Measurements from ENCODE around the gene RING1.
A peak's percentile ranks its signal among the peaks of the same experiment; 100 is the strongest.

The RING1 gene

GRCh38 chr6:33192671-33193602 is 15.4 kb upstream of the RING1 start:
- no peak for DNase-seq (ENCODE audit: low read depth)

GRCh38 chr6:33193619-33194018 is 14.7 kb upstream of the RING1 start:
- no peak for DNase-seq (ENCODE audit: low read depth)

- no peak for DNase-seq (ENCODE audit: low read depth)
Observed at GRCh38 chr6:33194431-33194979, 13.8 kb upstream of the RING1 start.

GRCh38 chr6:33195304-33196165 is 12.8 kb upstream of the RING1 start:
- no peak for DNase-seq (ENCODE audit: low read depth)

GRCh38 chr6:33197431-33198048 is 10.8 kb upstream of the RING1 start:
- DNase-seq (ENCODE audit: low read depth), result no peak

- no peak for DNase-seq (ENCODE audit: low read depth)
Observed at GRCh38 chr6:33198159-33198852, 10.0 kb upstream of the RING1 start.

- no peak for DNase-seq (ENCODE audit: low read depth)
Observed at GRCh38 chr6:33198853-33199436, 9.4 kb upstream of the RING1 start.

- DNase-seq (ENCODE audit: low read depth), result peak; percentile 48
Observed at GRCh38 chr6:33199687-33200218, 8.5 kb upstream of the RING1 start.

- DNase-seq (ENCODE audit: low read depth), result peak; percentile 97
Observed at GRCh38 chr6:33200219-33201146, 7.8 kb upstream of the RING1 start, which contains the start of the genes RXRB and SLC39A7. RXRB (minus strand) TSS chr6:33200665; CDS start chr6:33200476, 189 bp downstream. SLC39A7 (plus strand) TSS chr6:33200867; CDS start chr6:33201246, 379 bp downstream.

- no peak for DNase-seq (ENCODE audit: low read depth)
Observed at GRCh38 chr6:33201147-33201545, 7.2 kb upstream of the RING1 start.

- no peak for DNase-seq (ENCODE audit: low read depth)
Observed at GRCh38 chr6:33201935-33202334, 6.4 kb upstream of the RING1 start.

- DNase-seq (ENCODE audit: low read depth), result no peak
Observed at GRCh38 chr6:33202799-33203198, 5.5 kb upstream of the RING1 start.

- DNase-seq (ENCODE audit: low read depth), result no peak
Observed at GRCh38 chr6:33203443-33204164, 4.7 kb upstream of the RING1 start.

- no peak for DNase-seq (ENCODE audit: low read depth)
Observed at GRCh38 chr6:33204165-33204414, 4.2 kb upstream of the RING1 start.

GRCh38 chr6:33204415-33205190 is 3.7 kb upstream of the RING1 start, which contains the start of gene HSD17B8:
HSD17B8 (plus strand) TSS chr6:33204655; CDS start chr6:33204669, 14 bp downstream.
- peak; percentile 90 for DNase-seq (ENCODE audit: low read depth)

GRCh38 chr6:33205191-33206026 is 2.9 kb upstream of the RING1 start:
- no peak for DNase-seq (ENCODE audit: low read depth)
